ENCODE measurements around the gene ACSL1. TPM values are rescaled to one million over a fixed set of nuclear protein-coding genes. Genes with fewer than 3 reads are reported as not detected.
A peak's percentile ranks its signal among the peaks of the same experiment; 100 is the strongest.
"Not testable (repeated sequence)": the region's sequence is repeated elsewhere in the genome, so short reads cannot be mapped to it uniquely, and the experiment has no call there.

Gene ACSL1
- total RNA-seq, 2 experiments from 2014 or later = 17.1 to 17.2 TPM

DNA sequence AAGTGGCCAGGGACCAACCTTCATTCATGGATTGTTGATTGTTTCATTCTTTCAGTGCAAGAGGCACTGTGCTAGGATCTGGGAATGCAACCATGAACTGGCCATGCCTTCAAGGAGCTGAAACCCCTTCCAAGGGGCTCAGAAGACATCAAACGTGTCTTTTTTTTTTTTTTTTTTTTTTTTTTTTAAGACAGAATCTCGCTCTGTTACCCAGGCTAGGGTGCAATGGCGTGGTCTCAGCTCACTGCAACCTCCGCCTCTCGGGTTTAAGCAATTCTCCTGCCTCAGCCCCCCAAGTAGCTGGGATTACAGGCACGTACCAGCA, 13.3 kb upstream of the ACSL1 start:
- H3K36me3 Mint-ChIP-seq (ENCODE audit: low read depth); POLR2A ChIA-PET; ATAC-seq; H3K9me3 Mint-ChIP-seq (ENCODE audit: low read depth); H3K4me1 Mint-ChIP-seq; H3K27me3 Mint-ChIP-seq; intact Hi-C loops (cut with DNase I, micrococcal nuclease); DNase-seq; H3K4me3 Mint-ChIP-seq; CTCF ChIA-PET; H3K27ac Mint-ChIP-seq: not testable (repeated sequence)

DNA sequence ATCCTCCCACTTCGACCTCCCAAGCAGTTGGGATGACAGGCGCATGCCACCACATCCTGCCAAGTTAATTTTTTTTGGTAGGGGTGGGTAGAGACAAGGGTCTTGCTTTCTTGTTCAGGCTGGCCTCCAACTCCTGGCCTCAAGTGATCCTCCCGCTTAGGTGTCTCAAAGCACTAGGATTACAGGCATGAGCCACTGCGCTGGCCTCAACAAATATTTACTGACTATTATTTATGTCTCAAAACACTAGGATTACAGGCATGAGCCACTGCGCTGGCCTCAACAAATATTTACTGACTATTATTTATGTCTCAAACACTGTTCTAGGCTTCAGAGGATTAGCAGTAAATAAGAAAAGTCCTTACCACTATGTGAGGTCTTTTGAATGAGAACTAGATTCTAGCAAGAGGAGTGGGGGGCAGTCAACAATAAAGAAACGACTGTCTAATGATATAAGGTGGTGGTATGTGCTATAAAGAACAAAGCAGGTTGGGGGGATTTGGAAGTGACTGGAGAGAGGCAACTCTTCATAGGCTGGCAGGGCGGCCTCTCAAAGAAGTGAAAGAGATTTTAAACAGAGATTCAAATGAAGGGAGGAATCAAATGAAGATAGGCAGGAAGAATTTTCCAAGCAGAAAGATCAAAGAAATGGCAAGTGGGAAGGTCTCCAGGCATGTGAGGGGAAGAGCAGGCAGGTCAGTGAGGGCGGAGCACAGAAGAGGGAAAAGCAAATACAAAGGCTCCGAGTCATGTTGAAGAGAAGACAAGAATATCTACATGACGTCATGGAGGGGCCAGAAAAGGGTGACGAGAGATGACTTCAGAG, 12.7 kb upstream of the ACSL1 start:
- POLR2A ChIA-PET = no interaction called here
- H3K27ac Mint-ChIP-seq = no peak overlapping the region
- H3K4me3 Mint-ChIP-seq = no peak overlapping the region
- no peaks in the 10 kb centered on the region for H3K36me3 Mint-ChIP-seq (ENCODE audit: low read depth)
- CTCF ChIA-PET = no interaction called here
- H3K4me1 Mint-ChIP-seq = peaks cover 2% of the 10 kb centered on the region
- intact Hi-C loops (cut with DNase I, micrococcal nuclease) = no loop called here
- DNase-seq (no peak), ATAC-seq (no peak)
- H3K9me3 Mint-ChIP-seq (ENCODE audit: low read depth) = no peaks in the 10 kb centered on the region
- H3K27me3 Mint-ChIP-seq = peaks cover 8% of the 10 kb centered on the region

DNA sequence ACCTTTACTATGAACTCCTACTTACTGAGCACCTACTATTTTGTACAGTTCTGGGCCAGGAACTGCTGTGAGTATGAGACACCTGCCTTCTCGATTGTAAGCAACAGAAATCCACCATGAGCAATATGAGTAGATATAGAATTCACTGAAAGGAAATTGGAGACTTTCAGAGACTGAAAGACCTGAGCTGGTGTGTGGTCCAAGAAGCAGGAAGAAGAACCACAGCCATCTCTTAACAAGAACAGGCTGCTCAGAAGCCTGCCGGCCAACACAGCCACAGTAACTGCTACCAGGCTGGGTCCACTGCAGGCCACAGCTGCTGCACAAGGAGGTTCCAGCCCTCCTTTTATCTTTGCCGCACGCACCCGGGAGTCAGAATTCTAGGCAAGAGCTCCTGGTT, 10.8 kb upstream of the ACSL1 start:
- ChIA-PET CTCF (interaction anchor here (0.7 to 1.5 kb wide), 4 partner anchors 9 to 423 kb away, joined by 3 read pairs; no protein-coding TSS in a partner anchor), POLR2A (no interaction called here)
- ATAC-seq = no peak
- Mint-ChIP-seq H3K36me3 (ENCODE audit: low read depth) (no peaks in the 10 kb centered on the region), H3K27ac (no peak overlapping the region), H3K4me1 (no peaks in the 10 kb centered on the region), H3K27me3 (peaks cover 4% of the 10 kb centered on the region), H3K9me3 (ENCODE audit: low read depth) (no peaks in the 10 kb centered on the region), H3K4me3 (no peak overlapping the region)
- no peak for DNase-seq
- intact Hi-C loops (cut with DNase I, micrococcal nuclease) = no loop called here

DNA sequence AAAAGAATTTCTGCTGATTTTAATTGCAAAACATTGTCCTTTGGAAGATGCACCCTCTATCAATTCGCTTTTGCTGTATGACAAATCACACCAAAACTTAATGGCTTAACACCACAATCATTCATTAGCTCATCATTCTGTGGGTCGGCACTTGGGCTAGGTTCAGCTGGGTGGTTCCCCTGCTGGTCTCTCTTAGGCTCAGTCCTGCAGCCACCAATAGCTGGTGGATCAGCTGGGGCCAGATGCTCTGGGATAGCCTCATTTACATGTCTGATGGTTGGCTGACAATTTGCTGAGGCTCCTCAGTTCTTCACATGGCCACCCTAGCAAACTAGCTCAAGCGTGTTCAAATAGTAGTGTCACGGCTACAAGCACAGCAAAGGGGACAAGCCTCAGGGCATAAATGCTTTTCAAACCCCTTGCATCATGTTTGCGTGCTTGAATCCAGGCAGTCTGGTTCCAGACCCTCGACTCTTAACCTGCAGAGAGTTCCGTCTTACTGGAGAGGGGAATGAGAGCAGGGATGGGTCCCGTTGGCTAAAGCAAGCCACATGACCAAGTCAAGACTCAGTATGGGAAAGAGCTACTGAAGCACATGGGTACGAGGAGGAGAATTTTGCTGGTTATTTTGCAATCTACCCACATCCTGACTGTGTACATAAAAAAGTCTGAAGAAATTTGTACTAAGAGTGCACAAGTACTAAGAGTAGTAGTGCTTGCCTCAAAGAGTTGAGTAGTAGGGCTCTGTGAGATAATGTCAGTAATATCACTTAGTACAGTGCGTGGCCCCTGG, 7.5 kb upstream of the ACSL1 start:
- no peaks in the 10 kb centered on the region for H3K27me3 Mint-ChIP-seq
- intact Hi-C loops (cut with DNase I, micrococcal nuclease) = no loop called here
- CTCF ChIA-PET = interaction anchor here (0.6 kb wide), 1 partner anchor 107 kb away, joined by 3 read pairs; no protein-coding TSS in a partner anchor
- ATAC-seq (no peak), DNase-seq (no peak)
- POLR2A ChIA-PET = interaction anchor here (0.9 kb wide), 1 partner anchor 1598 kb away, joined by 4 read pairs; no protein-coding TSS in a partner anchor
- no peaks in the 10 kb centered on the region for H3K9me3 Mint-ChIP-seq (ENCODE audit: low read depth)
- H3K27ac Mint-ChIP-seq = no peak overlapping the region
- H3K4me3 Mint-ChIP-seq = no peak overlapping the region
- H3K4me1 Mint-ChIP-seq = no peaks in the 10 kb centered on the region
- no peaks in the 10 kb centered on the region for H3K36me3 Mint-ChIP-seq (ENCODE audit: low read depth)

DNA sequence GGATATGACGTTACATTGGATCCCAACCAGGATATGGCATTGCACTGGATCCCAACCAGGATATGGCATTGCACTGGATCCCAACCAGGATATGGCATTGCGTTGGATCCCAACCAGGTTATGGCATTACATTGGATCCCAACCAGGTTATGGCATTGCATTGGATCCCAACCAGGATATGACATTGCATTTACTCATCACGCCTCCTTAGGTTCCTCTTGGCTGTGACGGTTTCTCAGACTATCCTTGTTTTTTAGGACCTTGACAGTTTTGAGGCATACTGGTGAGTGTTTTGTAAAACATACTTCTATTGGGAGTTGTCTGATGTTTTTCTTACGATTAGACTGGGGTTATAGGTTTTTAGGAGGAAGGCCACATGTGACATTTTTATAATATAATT, 5.4 kb upstream of the ACSL1 start:
- Mint-ChIP-seq H3K36me3 (ENCODE audit: low read depth) (no peaks in the 10 kb centered on the region), H3K4me3 (no peak overlapping the region), H3K27ac (no peak overlapping the region), H3K4me1 (peaks cover 3% of the 10 kb centered on the region), H3K27me3 (no peaks in the 10 kb centered on the region), H3K9me3 (ENCODE audit: low read depth) (no peaks in the 10 kb centered on the region)
- DNase-seq (no peak), ATAC-seq (no peak)
- POLR2A ChIA-PET = no interaction called here
- intact Hi-C loops (cut with DNase I, micrococcal nuclease) = no loop called here
- CTCF ChIA-PET = no interaction called here

DNA sequence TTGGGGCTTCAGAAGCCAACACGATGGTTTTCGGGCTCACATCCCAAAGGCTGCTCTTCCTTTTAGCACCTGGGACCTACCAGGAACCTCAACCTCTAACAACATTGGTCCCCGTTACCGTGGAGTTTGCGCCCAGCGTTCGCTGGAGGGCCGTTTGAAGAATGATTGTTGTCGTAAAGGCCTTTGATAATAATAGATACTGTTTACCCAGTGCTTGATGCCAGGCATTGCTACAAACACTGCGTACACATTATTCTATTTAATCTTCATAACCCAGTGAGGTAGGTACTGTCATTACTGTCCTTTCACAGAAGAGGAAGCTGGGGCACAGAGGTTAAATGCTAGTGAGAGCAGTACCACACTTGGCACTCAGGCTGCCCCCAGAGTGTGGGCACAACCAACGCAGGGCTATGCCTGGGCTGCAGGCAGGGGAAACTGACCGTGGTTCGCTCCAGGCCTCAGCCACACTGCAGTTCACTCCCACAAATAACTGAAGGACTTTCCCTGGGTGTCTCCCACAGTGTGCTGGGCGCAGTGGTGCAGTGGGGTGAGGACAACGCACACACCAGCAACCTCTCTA, 1.0 kb upstream of the ACSL1 start:
- CTCF ChIA-PET = interaction anchor here (1.2 kb wide), 1 partner anchor 12 kb away, joined by 3 read pairs; no protein-coding TSS in a partner anchor

DNA sequence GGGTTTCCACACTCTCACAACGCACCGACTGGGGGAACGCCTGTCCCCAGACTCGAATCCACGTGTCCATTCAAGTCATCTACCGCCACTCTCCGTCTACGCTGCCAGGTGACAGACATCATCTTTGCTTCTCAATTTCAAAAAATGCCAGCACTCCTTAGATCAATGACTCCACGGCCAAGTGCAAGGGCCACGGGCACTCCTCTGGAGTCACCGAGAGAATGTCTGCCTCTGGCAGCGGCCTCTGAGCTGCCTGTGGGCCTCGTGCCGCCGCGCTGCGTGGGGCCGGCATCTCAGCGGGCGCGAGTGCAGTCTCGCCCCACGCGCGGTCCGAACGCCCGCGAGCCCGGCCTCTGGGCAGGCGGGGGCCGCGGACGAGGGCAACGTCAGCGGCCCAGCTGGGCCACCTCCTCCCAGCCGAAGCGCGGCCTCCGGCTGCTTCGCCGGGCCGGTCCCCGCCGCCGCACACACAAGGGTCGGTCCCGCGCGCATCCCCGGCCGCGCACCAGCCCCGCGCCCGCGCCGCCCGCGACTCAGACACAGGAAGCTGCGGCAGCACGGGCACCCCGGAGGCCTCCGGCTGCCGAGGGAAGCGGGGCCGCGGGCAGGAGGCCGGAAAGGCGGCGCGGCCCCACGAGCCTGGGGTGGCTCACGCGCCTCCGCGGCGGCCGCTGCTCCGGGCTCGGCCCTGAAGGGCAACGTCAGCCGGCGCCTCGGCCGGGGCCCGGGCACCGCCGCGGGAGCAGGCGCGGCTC, 450 bp downstream of the ACSL1 start:
- peak; percentile 49 for ATAC-seq
- peak; percentile 72 for DNase-seq
- POLR2A ChIA-PET = interaction anchor here (0.5 to 1.0 kb wide), 2 partner anchors 33 to 102 kb away, joined by 3 to 4 read pairs; no protein-coding TSS in a partner anchor
- Mint-ChIP-seq H3K36me3 (ENCODE audit: low read depth) (peaks cover 7% of the 10 kb centered on the region), H3K9me3 (ENCODE audit: low read depth) (no peaks in the 10 kb centered on the region), H3K27me3 (no peaks in the 10 kb centered on the region), H3K4me3 (peak overlapping the region; percentile 87), H3K4me1 (peaks cover 34% of the 10 kb centered on the region), H3K27ac (peak overlapping the region; percentile 88)
- CTCF ChIA-PET = interaction anchor here (0.6 to 1.2 kb wide), 5 partner anchors 10 to 91 kb away, joined by 3 to 6 read pairs (median 3); partner anchors contain the start of gene CENPU
- intact Hi-C loops (cut with DNase I, micrococcal nuclease) = loop anchor here (1.0 to 10.0 kb wide), 4 partner anchors 178 to 1168 kb away; partner anchors contain the start of genes CASP3 (in 1 of the 2), IRF2 (in 1 of the 2), PRIMPOL (in 1 of the 2) and RWDD4 (in 1 of the 2)

More for the DNA sequence above, 1.0 kb upstream of the ACSL1 start:
- peaks cover 34% of the 10 kb centered on the region for H3K4me1 Mint-ChIP-seq
- H3K27ac Mint-ChIP-seq = peak overlapping the region; percentile 89
- POLR2A ChIA-PET = interaction anchor here (1.0 kb wide), 1 partner anchor 34 kb away, joined by 3 read pairs; no protein-coding TSS in a partner anchor
- peaks cover 7% of the 10 kb centered on the region for H3K36me3 Mint-ChIP-seq (ENCODE audit: low read depth)
- ATAC-seq = peak; percentile 7
- no peaks in the 10 kb centered on the region for H3K9me3 Mint-ChIP-seq (ENCODE audit: low read depth)
- peak overlapping the region; percentile 83 for H3K4me3 Mint-ChIP-seq
- no peaks in the 10 kb centered on the region for H3K27me3 Mint-ChIP-seq
- intact Hi-C loops (cut with DNase I, micrococcal nuclease) = loop anchor here (1.0 to 10.0 kb wide), 12 partner anchors 33 to 1169 kb away; partner anchors contain the start of genes CASP3 (in 2 of the 2), PRIMPOL (in 2 of the 2), CCDC110 (in 1 of the 2) and CENPU (in 1 of the 2)
- DNase-seq = no peak

DNA sequence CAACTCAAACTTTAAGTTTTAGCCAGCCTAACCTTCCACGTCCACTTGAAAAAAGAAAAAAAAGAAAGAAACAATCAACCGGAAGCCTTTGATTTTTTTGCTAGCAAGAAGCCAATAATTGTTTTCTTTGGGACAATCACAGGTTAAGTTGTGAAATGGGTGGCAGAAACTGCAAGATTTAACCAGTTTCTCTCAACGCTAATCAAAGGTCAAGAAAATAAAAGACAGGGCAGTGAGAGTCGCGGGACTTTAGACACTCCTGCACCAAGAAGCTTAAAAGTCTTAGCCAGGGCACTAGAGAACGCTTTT, 1.0 kb downstream of the ACSL1 start:
- Mint-ChIP-seq H3K4me1 (peaks cover 37% of the 10 kb centered on the region), H3K36me3 (ENCODE audit: low read depth) (peaks cover 7% of the 10 kb centered on the region), H3K4me3 (peak overlapping the region; percentile 87), H3K9me3 (ENCODE audit: low read depth) (no peaks in the 10 kb centered on the region), H3K27me3 (no peaks in the 10 kb centered on the region), H3K27ac (peak overlapping the region; percentile 88)
- intact Hi-C loops (cut with DNase I, micrococcal nuclease) = loop anchor here (1.0 to 10.0 kb wide), 6 partner anchors 77 to 1167 kb away; partner anchors contain the start of genes CASP3 (in 1 of the 2), CENPU (in 1 of the 2), IRF2 (in 1 of the 2) and PRIMPOL (in 1 of the 2)
- ChIA-PET POLR2A (interaction anchor here (0.5 to 1.0 kb wide), 3 partner anchors 33 to 103 kb away, joined by 3 to 4 read pairs (median 3); no protein-coding TSS in a partner anchor), CTCF (interaction anchor here (0.5 to 1.2 kb wide), 5 partner anchors 25 to 540 kb away, joined by 3 to 6 read pairs (median 4); partner anchors contain the start of gene CENPU)
- DNase-seq = no peak
- ATAC-seq = no peak

DNA sequence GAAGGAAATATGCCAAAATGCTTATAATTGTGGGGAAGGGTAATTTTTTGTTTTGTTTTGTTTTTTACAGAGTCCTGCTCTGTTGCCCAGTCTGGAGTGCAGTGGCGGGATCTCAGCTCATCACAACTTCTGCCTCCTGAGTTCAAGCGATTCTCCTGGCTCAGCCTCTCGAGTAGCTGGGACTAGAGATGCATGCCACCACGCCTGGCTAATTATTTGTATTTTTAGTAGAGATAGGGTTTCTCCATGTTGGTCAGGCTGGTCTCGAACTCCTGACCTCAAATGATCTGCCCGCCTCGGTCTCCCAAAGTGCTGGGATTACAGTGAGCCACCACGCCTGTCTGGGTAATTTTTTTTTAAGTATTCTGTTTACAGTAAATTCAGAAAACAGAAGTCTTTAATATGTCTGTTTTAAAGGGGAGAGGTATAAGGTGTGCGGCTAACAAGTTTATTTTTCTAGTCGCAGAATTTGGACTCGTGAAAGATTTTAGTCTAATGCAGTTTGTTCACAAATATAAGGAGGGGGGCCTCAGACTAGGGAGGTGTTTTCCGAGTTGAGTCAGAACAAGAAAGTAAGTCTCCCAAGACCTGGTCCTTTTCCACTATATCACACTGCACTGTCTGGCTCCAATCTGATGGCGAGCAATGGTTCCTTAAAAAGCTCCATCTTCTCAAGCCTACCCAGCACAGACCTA, 1.5 kb downstream of the ACSL1 start:
- DNase-seq = no peak
- CTCF ChIA-PET = interaction anchor here (0.5 to 1.2 kb wide), 6 partner anchors 25 to 539 kb away, joined by 3 to 6 read pairs (median 4); partner anchors contain the start of gene CENPU
- Mint-ChIP-seq H3K9me3 (ENCODE audit: low read depth) (no peaks in the 10 kb centered on the region), H3K27me3 (no peaks in the 10 kb centered on the region), H3K36me3 (ENCODE audit: low read depth) (peaks cover 7% of the 10 kb centered on the region), H3K27ac (peak overlapping the region; percentile 88), H3K4me1 (peaks cover 37% of the 10 kb centered on the region), H3K4me3 (peak overlapping the region; percentile 87)
- ATAC-seq = no peak
- intact Hi-C loops (cut with DNase I, micrococcal nuclease) = loop anchor here (5.0 to 10.0 kb wide), 3 partner anchors 77 to 559 kb away; partner anchors contain the start of gene CENPU (in 1 of the 2)
- POLR2A ChIA-PET = interaction anchor here (0.5 to 1.0 kb wide), 3 partner anchors 32 to 103 kb away, joined by 3 to 4 read pairs (median 3); no protein-coding TSS in a partner anchor

DNA sequence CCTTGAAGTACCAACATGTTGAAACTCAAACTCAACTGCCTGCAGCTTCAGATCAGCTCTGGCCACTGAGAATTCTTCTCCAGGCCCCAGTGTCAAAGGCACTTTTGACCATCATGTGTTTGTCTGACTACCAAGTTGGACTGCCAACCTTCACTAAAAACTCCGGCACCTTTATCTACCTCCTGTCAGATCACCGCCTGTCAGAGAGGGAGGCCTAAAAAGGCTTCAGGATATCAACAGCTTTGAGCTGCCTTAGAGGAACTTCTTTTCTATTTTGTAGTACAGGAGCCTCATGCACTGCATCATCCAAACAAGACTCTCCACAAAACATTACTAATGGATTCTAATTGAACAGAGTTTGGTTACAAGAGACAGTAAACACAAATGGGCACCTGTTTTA, 2.8 kb downstream of the ACSL1 start:
- Mint-ChIP-seq H3K27ac (no peak overlapping the region), H3K36me3 (ENCODE audit: low read depth) (peaks cover 7% of the 10 kb centered on the region), H3K4me3 (no peak overlapping the region), H3K27me3 (no peaks in the 10 kb centered on the region), H3K9me3 (ENCODE audit: low read depth) (no peaks in the 10 kb centered on the region), H3K4me1 (peaks cover 45% of the 10 kb centered on the region)
- ChIA-PET CTCF (interaction anchor here (0.7 kb wide), 1 partner anchor 33 kb away, joined by 3 read pairs; no protein-coding TSS in a partner anchor), POLR2A (no interaction called here)
- intact Hi-C loops (cut with DNase I, micrococcal nuclease) = loop anchor here (5.0 to 10.0 kb wide), 3 partner anchors 76 to 558 kb away; partner anchors contain the start of gene CENPU (in 1 of the 2)
- no peak for ATAC-seq
- DNase-seq = no peak

Measured in activated CD4-positive, alpha-beta T cell treated with anti-CD3 and anti-CD28 coated beads for 36 hours (primary cell).